ENCODE measurements around the gene HES2.
"Not testable (repeated sequence)": the region's sequence is repeated elsewhere in the genome, so short reads cannot be mapped to it uniquely, and the experiment has no call there.

HES2 gene

DNA sequence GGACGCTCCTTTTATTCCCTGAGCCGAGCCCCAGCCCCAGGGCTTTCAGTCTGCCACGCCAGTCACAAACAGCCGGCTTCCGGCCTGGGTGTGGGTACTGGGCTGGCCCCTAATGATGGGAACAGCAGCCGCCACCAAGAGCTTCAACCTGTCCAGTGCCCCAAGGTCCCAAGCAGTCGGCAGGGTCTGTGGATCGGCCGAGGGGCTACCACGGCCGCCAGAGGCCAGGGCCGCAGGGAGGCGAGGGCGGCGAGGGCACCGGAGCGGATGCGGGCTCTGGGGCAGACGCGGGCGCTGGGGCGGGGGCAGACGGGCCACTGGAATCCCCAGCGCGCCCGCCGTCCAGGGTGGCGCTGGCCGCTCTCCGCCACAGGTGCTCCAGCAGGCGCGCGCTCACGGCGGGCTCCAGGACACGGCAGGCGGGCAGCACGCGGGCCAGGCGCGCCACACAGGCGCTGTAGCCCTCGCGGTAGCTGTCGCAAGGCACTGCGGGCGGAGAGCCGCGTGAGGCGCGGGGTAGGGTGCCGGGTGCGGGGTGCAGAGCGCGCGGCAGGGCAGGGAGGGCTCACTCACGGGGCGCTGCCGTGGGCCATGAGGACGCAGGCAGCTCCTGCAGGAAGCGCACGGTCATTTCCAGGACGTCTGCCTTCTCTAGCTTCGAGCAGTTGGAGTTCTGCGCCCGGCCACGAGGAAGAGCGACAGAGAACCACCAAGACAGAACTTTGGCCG lies 887 bp downstream of the HES2 start:
- DNase-seq (ENCODE audit: low read depth), result no peak

GRCh38 chr1:6417961-6418667 lies 1.6 kb downstream of the HES2 start:
- DNase-seq (ENCODE audit: low read depth), result no peak

- DNase-seq (ENCODE audit: low read depth), result no peak
Measured at GRCh38 chr1:6416906-6417305, 2.8 kb downstream of the HES2 start.

DNA sequence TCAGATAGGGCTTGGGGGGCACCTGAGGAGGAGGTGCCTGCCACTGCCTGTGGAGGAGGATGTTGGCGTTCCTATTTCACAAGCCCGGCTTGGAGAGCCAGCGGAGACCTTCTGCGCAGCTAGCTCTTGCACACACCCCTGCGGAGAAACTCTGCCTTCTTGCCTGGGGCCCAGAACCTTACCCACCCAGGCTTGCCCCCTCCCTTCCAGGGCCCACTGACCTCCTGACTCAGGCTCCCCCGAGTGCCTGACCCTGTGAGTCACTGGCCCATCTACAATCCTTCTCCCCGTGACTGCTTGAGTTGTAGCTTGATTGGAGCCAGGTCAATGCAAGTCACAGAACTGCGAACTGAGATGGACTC lies 3.4 kb downstream of the HES2 start:
- DNase-seq (ENCODE audit: low read depth), result no peak

DNA sequence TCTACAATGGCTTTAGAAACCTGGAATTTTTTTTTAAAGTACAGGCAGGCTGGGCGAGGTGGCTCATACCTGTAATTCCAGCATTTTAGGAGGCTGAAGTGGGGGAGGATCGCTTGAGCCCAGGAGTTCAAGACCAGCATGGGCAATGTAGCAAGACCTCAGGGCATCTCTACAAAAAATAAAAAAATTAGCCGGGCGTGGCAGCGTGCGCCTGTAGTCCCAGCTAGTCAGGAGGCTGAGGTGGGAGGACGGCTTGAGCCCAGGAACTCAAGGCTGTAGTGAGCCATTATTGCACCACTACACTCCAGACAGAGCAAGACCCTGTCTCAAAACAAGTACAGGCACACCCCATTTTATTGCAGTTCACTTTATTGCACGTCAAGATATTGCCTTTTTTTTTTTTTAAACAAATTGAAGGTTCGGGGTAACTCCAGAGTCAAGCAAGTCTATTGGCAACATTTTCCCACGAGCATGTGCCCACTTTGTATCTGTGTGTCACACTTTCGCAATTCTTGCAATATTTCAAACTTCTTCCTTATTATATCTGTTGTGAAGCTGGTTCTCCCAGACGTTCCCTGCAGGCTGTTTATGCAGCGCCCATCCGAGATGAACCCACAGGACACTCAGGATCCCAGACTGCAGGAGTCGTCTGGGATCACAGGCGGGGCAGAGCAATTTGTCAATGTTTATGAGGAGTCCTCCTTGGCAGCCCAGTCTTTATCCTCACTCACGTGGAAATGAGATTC lies 4.7 kb downstream of the HES2 start:
- DNase-seq (ENCODE audit: low read depth), result no peak

- no peak for DNase-seq (ENCODE audit: low read depth)
Measured at GRCh38 chr1:6414443-6414844, 5.3 kb downstream of the HES2 start.

GRCh38 chr1:6412896-6413295 lies 6.8 kb downstream of the HES2 start:
- DNase-seq (ENCODE audit: low read depth), result no peak

DNA sequence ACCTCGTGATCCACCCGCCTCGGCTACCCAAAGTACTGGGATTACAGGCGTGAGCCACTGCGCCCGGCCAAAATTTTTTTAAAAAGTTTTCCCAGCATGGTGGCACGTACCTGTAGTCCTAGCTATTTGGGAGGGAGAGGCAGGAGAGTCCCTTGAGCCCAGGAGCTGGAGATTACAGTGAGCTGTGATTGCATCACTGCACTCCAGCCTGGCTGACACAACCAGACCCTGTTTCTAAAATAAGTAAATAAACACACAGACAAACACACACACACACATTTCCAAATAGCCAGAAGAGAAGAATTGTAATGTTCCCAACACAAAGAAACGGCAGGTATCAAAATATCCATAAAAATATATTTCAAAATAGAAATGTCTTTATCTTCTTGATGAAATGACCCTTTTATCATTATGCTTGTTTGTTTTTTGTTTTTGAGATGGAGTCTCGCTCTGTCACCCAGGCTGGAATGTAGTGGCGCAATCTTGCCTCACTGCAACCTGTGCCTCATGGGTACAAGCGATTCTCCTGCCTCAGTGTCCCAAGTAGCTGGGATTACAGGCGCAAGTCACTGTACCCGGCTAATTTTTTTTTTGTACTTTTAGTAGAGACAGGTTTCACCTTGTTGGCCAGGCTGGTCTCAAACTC lies 9.3 kb downstream of the HES2 start:
- no peak for DNase-seq (ENCODE audit: low read depth)

GRCh38 chr1:6409733-6410132 lies 10.0 kb downstream of the HES2 start:
- DNase-seq (ENCODE audit: low read depth), result no peak

- DNase-seq (ENCODE audit: low read depth), result no peak
Measured at GRCh38 chr1:6409053-6409452, 10.7 kb downstream of the HES2 start.

DNA sequence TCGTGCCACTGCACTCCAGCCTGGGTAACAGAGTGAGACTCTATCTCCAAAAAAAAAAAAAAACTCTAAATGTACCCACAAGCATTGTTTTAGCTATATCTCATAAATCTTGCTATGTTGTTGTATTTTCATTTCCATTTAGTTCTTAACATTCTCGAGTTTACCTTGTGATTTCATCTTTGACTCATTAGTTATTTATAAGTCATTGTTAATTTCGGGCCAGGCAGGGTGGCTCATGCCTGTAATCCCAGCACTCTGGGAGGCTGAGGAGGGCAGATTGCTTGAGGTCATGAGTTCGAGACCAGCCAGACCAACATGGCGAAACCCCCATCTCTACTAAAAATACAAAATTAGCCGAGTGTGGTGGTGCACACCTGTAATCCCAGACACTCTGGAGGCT lies 11.7 kb downstream of the HES2 start:
- no peak for DNase-seq (ENCODE audit: low read depth)

DNA sequence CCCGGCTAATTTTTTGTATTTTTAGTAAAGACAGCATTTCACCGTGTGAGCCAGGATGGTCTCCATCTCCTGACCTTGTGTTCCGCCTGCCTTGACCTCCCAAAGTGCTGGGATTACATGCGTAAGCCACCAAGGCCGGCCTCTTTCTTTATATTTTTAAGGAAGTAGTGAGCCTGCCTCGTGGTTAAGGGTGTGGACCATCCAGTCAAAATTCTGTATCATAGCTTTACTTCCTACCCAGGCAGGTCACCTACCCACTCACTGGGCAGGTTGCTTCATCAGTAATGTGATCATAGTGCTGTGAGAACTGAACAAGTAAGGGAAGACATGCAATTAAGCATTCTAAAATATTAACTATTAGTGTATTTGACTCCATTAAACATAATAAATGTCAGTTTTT lies 18.0 kb downstream of the HES2 start:
- DNase-seq (ENCODE audit: low read depth), result no peak

DNA sequence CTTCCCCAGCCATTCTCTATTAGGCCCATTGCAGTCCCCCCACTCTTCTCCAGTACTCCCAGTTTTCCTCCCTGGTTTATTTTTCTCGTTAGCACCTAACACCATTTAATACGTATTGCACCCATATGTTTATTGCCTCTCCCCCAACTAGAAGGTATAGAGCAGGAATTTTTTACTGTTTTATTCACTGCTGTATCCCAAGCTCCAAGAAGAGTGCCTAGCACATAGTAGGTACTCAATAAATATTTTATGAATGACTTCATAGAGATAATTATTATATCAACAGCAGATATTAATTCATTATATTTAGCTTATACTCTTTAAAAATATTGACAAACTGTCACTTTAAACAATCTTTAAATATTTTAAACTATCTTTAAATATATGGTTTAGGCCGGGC lies 20.4 kb downstream of the HES2 start:
- DNase-seq (ENCODE audit: low read depth), result no peak

GRCh38 chr1:6397844-6398441 lies 21.8 kb downstream of the HES2 start:
- no peak for DNase-seq (ENCODE audit: low read depth)

DNA sequence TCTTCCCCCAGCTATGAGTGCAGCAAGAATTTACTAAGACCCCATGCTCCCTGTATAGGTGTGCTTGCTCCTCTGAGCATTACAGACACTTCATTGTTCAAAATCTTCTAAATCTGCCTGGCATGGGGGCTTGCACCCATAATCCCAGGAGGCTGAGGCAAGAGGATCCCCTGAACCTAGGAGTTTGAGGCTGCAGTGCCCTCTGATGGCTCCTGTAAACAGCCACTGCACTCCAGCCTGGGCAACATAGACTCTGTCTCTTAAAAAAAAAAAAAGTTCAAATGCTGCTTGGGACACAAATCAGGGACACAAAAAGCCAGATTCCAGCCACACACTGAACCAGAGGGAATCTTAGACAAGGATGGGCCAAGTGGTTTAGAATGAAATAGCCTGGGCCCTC lies 22.7 kb downstream of the HES2 start:
- no peak for DNase-seq (ENCODE audit: low read depth)

GRCh38 chr1:6395781-6396244 lies 23.9 kb downstream of the HES2 start:
- DNase-seq (ENCODE audit: low read depth), result not testable (repeated sequence)

DNA sequence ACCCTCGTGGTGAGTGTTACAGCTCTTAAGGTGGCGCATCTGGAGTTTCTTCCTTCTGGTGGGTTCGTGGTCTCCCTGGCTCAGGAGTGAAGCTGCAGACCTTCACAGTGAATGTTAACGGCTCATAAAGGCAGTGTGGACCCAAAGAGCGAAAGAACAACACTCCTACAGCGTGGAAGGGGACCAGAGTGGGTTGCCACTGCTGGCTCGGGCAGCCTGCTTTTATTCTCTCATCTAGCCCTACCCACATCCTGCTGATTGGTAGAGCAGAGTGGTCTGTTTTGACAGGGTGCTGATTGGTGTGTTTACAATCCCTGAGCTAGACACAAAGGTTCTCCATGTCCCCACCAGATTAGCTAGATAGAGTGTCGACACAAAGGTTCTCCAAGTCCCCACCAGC lies 24.6 kb downstream of the HES2 start:
- DNase-seq (ENCODE audit: low read depth), result not testable (repeated sequence)

- no peak for DNase-seq (ENCODE audit: low read depth)
Measured at GRCh38 chr1:6393400-6394187, 26.1 kb downstream of the HES2 start, which contains the start of gene ACOT7. TSS of gene ACOT7 (minus strand) at chr1:6393767. CDS start at chr1:6393399, 368 bp downstream.

DNA sequence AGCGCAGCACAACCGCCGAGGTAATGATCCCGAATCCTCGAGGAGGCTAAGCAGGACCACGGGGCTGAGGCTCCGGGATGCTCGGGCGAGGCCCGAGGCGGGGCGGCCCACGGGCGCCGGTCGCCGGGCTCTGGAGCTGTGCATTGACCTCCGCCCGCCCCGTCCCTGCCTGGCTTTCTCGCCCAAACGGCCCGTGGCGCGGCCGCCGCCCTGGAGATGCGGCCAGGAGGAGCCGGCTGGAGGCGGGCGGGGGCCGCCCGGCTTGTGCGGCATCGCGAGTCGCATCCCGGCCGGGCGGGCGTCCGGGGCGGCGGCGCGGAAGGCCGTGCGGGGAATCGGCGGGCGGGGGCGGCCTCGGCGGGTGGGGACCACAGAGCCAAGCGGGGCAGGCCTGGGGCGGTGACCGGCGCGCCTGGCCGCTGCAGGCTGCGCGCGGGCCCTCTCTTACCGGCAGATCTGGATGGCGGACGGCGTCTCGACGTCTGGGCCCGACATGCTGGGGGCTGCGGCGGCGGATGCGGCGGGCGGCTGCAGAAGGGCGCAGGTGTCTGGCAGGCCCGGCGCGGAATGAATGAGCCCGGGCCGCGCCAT lies 26.8 kb downstream of the HES2 start:
- no peak for DNase-seq (ENCODE audit: low read depth)

DNA sequence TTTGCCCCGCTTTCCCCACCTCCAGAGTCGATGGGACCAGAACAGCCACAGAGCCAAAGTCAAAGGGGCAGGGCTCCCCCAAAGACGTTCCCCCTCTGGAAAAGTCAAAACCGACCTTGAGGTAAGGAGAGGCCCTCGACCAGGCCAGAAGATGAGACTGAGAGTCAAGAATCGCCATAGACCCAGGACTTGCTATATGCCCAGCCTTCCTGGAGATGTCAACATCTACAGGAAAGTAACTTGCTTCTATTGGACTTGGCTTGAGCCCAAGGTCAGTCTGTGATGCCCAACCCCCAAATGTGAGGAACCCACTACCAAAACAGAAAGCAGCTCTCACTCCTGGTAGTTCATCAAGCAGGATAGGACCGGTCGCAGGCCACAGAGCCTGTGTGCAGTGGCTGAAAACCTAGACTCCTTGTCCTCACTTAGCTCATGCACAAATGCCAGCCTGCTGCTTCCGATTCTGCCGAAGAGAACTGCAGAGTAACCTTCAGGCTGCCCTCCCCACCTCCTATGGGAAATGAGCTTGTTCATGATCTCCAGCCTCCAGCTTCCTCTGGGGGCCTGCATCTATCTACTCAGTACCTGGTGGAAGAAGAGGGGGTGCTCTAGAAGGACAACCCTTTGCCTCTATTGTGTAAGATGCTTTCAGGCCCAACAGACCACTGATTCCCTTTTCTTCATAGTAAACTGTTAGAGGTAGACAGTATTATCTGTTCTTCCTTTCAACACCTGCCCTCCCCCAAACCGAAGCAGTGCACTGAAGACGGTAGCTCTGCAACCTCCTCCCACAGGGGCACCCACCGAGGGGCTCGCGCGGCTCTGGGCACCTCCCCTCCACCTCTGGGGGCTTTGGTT lies 27.5 kb downstream of the HES2 start:
- DNase-seq (ENCODE audit: low read depth), result no peak
